ENCODE measurements around the gene STK32B.

DNA sequence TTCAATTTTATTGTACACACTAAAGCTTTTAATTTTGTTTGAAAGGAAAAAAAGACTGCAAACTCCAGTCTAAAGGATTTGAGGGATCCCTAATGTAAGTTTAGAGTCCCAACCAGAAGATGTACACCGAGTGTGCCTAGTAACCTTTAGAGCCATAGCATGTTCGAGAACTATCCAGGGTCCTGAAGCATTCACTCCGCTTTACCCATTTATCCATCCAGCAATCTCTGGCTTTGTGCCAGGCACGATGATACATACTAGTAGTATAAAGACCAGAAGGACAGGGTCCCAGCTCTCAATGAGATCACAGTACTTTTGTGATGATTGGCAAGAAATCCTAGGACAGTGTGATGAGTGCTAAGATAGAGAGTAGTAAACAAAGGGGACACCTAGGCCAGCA lies 168.7 kb downstream of the STK32B start:
- TF ChIP-seq POLR2A (IDR thresholded peaks at IDR 0.05; ENCODE audit: low read depth, low read length) (no peak), POLR2AphosphoS5 (IDR thresholded peaks at IDR 0.05; ENCODE audit: insufficient read depth, low read depth, low read length) (no peak)
- TF ChIP-seq, protein P1, sequence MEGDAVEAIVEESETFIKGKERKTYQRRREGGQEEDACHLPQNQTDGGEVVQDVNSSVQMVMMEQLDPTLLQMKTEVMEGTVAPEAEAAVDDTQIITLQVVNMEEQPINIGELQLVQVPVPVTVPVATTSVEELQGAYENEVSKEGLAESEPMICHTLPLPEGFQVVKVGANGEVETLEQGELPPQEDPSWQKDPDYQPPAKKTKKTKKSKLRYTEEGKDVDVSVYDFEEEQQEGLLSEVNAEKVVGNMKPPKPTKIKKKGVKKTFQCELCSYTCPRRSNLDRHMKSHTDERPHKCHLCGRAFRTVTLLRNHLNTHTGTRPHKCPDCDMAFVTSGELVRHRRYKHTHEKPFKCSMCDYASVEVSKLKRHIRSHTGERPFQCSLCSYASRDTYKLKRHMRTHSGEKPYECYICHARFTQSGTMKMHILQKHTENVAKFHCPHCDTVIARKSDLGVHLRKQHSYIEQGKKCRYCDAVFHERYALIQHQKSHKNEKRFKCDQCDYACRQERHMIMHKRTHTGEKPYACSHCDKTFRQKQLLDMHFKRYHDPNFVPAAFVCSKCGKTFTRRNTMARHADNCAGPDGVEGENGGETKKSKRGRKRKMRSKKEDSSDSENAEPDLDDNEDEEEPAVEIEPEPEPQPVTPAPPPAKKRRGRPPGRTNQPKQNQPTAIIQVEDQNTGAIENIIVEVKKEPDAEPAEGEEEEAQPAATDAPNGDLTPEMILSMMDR (IDR thresholded peaks at IDR 0.05; ENCODE audit: extremely low read depth in 1 of 2, insufficient read depth in 1 of 2, low read depth in 1 of 2, low read length in 2 of 2): no peak

All from endothelial cell of umbilical vein (primary cell).